Right renal cortex interstitium (tissue), 3 donors: ENCODE measurements around the gene SPON2. TPM values are rescaled to one million over a fixed set of nuclear protein-coding genes. Genes with fewer than 3 reads are reported as not detected.
A peak's percentile ranks its signal among the peaks of the same experiment; 100 is the strongest.

ENCODE experiments used
- DNase-seq, 3 donors: peaks; one replicate each; pipeline ENCODE4 v3.0.0-alpha.2; 2013; ENCODE audit warnings: low read depth in 3 of 3, low spot score in 2 of 3
- polyA plus RNA-seq, 3 donors: library from polyadenylated mRNA; unstranded; fragments of 120-200 nt; gene quantifications; one replicate each; pipeline ENCODE4 v1.2.1, GENCODE V29; 2013; ENCODE audit not compliant: insufficient read length in 3 of 3

The SPON2 gene
- polyA plus RNA-seq, 3 donors, result 5.8 to 8.1 (median 6.9) TPM

DNA sequence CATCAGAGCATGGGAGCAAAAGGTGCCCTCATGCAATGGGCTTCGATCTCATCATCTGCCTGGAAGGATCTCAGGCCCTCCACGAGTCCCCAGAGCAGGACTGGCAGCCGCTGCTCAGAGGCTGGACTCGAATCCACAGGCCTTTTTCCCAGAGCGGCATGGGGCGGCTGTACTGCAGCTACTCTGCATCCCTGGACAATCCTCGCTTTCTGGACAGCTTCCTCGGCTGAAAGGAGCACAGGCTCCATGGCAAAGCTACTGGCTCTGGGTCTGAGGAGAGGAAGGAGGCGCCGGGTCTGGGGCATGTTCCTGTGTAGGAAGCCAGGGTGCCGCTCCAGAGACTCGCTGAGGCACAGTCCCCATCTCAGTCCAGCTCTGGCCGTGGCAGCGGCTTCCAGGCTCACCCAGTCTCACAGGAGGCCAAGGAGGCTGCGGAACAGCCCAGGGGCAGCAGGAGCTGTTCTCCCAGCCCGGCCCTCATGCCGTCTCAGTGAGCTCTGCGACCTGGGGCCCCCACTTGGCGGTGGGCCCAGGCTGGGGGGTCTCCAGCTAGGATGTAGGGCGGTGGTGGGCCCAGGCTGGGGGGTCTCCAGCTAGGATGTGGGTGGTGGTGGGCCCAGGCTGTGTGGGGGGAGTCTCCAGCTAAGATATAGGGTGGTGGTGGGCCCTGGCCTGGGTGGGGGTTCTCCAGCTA is 2.7 kb upstream of the SPON2 start:
- no peak for DNase-seq

GRCh38 chr4:1172971-1173757 is 781 bp upstream of the SPON2 start:
- no peak for DNase-seq

DNA sequence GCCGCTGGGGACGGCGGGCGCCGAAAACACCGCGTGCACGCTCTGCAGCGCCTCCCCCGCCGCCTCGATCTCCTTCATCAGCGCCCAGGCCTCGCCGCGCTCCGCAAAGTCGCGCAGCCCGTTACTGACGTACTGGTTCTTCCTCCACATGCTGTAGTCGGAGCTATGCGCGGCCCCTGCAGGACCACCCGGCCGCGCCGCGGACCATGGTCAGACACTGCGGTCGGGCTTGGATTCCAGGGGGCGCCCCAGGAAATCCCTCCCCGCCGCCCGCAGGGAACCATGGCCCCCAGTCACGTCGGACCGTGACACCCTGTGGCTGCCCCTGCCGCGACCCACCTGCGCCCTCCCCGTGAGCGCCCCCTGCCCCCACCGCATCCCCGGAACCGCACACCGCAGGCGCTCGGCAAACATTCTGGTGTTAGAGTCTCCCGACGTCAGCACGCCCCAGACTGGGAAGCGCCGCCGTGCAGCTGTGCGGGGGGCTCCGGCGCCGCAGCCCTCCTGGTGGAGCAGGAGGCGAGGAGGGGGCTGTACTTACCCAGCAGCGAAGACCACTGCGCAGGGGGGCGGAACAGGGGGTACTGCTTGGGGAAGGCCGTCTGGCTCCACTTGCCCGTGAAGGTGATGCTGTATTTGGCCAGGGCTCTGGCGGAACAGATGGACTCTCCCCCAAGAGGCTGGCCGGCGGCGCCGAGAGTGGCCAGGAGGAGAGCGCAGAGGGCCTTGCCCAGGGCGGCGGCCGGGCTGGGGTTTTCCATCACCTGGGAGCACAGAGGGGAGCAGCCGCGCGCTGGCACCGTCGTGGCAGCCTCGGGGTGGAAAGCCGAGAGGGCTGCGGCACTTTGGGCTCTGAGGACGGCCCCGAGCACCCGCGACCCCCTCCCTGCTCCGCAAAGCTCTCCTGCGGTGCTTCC is 814 bp downstream of the SPON2 start:
- no peak for DNase-seq

DNA sequence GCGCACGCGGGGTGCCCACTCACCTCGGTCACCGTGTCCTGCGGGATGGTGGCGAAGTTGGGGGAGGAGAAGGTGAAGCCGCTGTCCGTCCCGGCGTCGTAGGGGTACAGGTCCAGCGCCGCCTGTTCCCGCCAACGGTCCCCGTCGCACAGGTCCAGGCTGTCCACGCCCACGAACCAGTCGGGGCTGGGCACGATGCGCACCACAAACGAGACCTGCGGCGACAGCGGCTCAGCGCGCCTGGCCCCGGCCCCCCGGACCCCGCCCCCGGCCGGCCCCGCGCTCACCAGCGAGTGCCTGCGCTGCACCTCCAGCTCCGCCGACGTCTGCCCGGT is 1.4 kb downstream of the SPON2 start:
- DNase-seq, result no peak

- no peak for DNase-seq
Measured at GRCh38 chr4:1170156-1170975, 2.0 kb downstream of the SPON2 start.

DNA sequence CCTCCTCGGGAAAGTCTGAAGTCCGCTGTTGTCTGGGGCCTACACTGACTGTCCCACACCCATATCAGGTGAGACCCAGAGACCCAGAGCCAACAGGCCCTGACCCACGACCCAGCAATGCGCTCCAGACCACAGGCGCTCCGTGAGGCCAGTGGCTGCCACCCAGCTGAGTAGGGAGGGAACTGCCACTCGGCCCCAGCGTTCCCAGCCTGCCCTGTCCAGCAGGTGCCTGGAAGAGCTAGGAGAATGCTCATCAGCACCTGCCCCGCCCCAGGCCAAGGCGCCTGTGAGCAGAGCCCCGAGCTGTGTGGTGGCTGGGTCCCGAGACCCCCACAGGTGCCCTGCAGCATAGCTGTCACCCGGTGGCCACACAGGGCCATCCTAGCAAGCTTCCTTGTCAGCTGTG is 2.7 kb downstream of the SPON2 start:
- DNase-seq, result no peak

- DNase-seq, result no peak
Measured at GRCh38 chr4:1169171-1169671, 3.2 kb downstream of the SPON2 start.

DNA sequence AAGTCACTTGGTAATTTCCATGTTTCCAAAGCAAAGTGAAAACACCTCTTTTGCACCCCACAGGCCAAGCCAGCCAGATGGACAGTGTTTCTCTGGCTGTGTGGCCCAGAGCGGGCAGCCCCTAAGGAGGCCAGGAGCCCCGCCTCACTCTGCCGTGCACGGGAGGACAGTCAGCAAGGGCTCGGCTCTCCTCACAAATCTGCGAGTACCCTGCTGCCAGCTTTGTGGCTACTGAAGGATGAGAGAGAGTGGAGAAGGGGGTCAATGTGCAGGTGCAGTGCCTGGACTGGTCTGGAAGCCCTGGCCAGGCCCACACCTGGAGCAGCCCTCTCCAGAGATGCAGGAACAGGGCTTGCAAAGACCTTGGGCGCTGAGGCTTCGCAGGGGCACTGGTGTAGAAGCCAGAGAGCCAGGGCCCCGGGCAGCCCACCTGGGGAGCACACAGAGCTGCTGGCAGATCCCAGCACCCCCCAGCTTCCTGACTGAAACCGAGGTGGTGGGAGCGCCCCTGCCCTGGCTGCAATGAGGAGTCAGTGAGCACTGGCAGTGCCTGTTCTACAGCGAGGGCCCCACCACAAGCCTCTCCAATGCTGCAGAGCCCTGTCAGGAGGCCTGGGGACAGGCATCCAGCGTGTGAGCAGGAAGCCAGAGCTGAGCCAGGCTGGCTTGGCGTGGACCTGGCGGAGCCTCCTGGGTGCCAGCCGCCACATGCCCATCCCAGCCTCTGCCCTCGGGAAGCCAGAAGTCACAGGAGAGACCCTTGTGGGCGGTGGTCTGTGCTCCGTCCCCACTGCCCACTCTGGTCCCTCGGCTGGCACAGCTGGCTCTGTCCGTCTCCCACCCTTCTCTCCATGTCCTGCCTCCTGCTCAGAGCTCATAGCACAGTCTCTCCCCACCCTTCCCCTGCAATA is 3.9 kb downstream of the SPON2 start:
- no peak for DNase-seq

GRCh38 chr4:1167244-1167949 is 5.0 kb downstream of the SPON2 start:
- DNase-seq, result peak in 1 of 3 donors; percentile 41

DNA sequence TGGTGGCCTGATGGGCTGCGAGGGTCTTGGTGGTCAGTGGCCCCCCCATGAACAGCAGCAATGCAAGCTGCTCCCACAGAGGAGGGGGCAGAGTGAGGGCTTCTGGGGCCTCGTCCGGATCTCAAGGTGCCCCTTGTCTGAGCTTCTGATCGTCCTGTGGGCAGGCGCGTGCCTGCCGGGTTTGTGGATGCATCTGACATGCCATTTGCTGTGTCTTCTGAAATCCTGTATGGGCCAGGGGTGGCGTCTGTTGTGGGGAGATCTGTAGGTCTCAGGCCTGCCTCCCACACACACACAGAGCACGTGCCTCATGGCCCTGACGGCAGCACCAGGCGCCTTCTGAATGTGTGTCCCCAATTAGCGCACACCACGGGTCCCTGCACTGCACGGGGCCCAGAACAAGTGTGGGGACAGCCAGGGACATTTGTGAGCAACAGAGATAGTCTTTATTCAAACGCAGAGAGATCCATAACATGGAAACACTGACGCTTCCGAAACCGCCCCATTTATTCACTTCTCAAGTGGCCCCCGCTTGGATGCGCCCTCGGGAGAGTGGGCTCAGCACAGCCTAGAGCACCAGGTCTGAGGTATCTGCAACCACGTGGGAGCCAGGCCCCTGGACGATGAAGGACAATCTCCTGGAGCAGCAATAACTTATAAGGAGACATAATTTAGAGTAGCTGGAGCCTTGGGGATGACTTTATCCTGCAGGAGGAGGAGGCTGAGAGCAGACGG is 5.7 kb downstream of the SPON2 start:
- DNase-seq, result no peak

DNA sequence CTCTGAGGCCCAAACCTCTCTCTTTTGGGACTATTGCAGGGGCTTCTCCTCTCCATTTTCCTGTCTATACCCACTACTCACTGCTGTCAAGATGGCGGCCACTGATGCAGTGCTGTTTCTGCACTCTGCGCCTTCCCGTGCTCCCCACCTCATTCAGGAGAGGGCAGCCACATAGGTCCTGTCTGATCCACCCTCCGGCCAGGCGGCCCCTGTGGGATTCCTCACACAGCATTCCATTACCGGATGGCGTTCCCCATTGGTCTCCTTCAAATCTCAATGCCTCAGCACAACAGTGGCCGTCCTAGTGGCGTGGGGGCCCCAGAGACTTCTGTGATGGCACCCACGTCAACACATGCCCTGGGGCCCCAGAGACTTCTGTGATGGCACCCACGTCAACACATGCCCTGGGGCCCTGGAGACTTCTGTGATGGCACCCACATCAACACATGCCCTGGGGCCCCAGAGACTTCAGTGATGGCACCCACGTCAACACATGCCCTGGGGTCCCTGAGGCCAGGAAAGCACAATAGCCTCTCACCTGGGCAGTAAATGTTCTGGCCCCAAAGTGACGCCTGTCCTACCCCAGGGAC is 7.3 kb downstream of the SPON2 start:
- no peak for DNase-seq

DNA sequence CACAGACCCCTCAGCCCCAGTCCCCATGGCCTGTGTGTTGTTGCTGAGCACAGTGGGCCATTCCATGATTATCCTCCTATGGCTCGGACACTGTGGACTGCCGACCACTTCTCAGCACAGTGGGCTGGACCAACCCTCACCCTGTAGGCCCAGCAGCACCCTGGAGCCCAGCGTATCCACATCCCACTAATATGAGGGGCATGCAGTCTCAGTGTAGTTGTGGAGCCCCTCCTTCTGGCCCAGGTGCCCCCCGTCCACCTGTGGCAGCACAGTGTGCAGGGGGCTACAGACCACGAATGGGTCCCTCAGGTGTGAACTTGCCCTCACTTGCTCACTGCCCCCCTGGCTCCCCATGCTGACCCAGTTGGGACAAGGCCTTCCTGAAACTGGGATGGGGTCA is 7.9 kb downstream of the SPON2 start:
- no peak for DNase-seq

DNA sequence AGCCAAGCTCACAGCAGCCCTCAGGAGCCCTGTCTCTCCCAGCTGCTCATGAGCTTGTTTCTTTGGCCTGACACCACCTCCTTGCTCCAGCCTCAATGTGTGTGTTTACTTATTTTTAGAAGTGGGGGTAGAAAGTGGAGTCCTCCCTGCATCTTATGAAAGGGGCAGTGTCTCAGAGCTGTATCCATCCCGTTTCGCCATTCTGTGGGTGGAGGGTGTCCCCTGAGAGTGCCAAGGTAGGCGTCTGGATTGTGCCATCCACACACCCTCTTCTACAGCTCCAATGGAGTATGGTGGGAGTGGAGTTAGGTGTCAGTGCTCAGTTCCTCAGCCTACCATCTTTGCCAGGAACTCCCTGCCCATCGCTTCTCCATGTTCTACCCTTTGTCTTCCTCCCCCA is 8.3 kb downstream of the SPON2 start:
- DNase-seq, result no peak

- DNase-seq, result no peak
Measured at GRCh38 chr4:1160351-1160750, 12.0 kb downstream of the SPON2 start.

DNA sequence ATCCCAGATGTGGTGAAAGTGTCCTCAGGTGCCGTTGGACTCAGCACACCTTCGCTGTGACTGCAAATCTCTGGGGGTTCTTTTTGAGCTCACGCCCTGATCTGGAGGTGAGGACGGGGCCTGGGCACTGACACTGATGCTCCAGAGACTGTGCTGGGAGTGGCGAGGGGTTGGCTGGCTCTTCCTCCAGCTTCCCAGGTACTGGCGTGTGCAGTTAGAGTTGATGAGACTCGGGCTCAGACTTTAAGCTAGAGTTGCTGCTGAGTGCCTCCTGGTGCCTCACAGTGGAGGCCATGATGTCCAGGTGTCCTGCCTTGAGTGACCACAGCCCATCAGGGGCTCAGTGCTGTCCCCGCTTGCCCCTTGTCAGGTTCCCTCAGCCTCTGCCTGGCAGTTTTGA is 16.3 kb downstream of the SPON2 start:
- no peak for DNase-seq

DNA sequence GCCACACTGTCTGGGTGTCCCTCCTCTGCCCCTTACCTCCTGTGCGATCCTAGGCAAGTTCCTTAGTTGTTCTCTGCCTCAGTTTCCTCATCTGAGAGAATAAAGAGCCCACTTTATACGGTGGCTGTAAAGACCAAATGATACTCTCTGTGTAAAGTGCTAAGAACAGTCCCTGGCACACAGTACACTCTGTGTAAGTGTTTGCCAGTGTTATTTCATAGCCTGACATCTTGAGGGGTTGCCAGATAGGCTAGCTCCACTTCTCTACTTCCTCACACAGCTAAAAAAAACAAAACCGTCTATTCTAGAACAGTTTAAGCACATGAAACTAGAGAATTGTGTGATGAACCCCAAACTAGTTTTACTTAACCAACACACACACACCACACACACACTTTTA is 17.1 kb downstream of the SPON2 start:
- DNase-seq, result no peak

DNA sequence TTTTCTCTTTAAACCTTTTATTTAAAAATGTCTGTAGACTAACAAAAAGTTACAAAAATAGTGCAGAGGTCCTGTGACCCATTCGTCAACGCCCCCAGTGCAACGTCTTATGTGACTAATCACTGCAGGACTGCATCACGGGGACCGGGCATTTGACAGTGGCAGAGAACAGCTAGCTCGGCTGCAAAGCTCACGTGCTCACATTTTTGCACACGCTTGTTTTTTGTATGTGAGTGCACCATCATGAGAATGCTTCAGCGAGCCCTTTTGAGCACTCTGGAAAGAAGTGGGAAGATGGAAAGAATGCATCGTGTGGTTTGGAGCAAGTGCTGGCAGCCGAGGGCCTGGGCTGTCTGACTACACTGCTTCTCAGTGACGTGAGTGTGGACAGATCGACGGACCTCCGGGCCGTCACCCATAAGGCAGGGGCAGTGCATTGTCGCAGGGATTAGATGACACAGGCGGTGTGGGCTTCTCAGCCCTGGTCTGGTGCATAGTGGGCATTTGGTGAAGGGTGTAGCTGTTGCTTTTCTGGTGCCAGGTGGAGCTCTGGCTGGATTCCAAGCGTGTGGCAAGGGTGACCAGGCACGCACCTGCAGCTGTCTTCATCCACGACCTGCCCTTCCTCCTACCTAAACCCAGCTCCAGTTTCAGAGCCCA is 17.7 kb downstream of the SPON2 start:
- no peak for DNase-seq
